ENCODE data around the gene ZBTB44. TPM values are rescaled to one million over a fixed set of nuclear protein-coding genes. Genes with fewer than 3 reads are reported as not detected.
"Not testable (repeated sequence)": the region's sequence is repeated elsewhere in the genome, so short reads cannot be mapped to it uniquely, and the experiment has no call there.

ZBTB44 gene
- total RNA-seq, 2 experiments from 2014 or later, result 35.0 to 39.8 TPM

DNA sequence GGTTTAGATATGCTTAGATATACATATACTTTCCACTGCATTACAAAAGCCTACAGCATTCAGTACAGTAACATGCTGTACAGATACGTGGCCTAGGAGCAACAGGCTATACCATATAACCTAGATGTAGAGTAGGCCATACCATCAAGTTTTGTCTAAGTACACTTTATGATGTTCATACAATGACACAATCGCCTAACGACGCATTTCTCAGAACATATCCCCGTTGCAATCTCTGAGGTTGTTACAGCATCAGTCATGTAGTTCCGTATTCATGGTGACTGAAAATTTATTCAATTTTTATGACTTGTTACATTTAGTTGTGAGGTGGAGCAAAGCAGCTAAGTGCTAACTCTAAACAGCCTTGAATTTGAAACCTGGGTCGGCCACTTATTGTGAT lies 6.7 kb downstream of the ZBTB44 start:
- H3K9me3 Mint-ChIP-seq, result peaks cover 4% of the 10 kb centered on the region
- no peak overlapping the region for H3K27ac Mint-ChIP-seq
- H3K27me3 Mint-ChIP-seq (ENCODE audit: low read depth), result no peaks in the 10 kb centered on the region
- peaks cover 36% of the 10 kb centered on the region for H3K4me1 Mint-ChIP-seq (ENCODE audit: low read depth)
- H3K36me3 Mint-ChIP-seq (ENCODE audit: low read depth), result peaks cover 23% of the 10 kb centered on the region
- intact Hi-C loops (cut with micrococcal nuclease), result no loop called here
- no peak for DNase-seq
- H3K4me3 Mint-ChIP-seq, result no peak overlapping the region
- CTCF ChIA-PET, result no interaction called here

GRCh38 chr11:130304651-130305050 lies 10.1 kb downstream of the ZBTB44 start:
- peaks cover 5% of the 10 kb centered on the region for H3K9me3 Mint-ChIP-seq
- intact Hi-C loops (cut with micrococcal nuclease), result no loop called here
- peaks cover 46% of the 10 kb centered on the region for H3K36me3 Mint-ChIP-seq (ENCODE audit: low read depth)
- H3K27me3 Mint-ChIP-seq (ENCODE audit: low read depth), result no peaks in the 10 kb centered on the region
- H3K4me3 Mint-ChIP-seq, result no peak overlapping the region
- peaks cover 46% of the 10 kb centered on the region for H3K4me1 Mint-ChIP-seq (ENCODE audit: low read depth)
- DNase-seq, result no peak
- H3K27ac Mint-ChIP-seq, result no peak overlapping the region
- CTCF ChIA-PET, result interaction anchor here (0.9 to 1.4 kb wide), 3 partner anchors 10 to 92 kb away, joined by 3 to 7 read pairs (median 3); no protein-coding TSS in a partner anchor

GRCh38 chr11:130301002-130301401 lies 13.7 kb downstream of the ZBTB44 start:
- H3K27ac Mint-ChIP-seq, result no peak overlapping the region
- H3K27me3 Mint-ChIP-seq (ENCODE audit: low read depth), result no peaks in the 10 kb centered on the region
- CTCF ChIA-PET, result interaction anchor here (0.6 to 1.4 kb wide), 3 partner anchors 15 to 1524 kb away, joined by 3 to 4 read pairs (median 3); no protein-coding TSS in a partner anchor
- no peak for DNase-seq
- intact Hi-C loops (cut with micrococcal nuclease), result no loop called here
- peaks cover 25% of the 10 kb centered on the region for H3K36me3 Mint-ChIP-seq (ENCODE audit: low read depth)
- H3K9me3 Mint-ChIP-seq, result peaks cover 5% of the 10 kb centered on the region
- H3K4me3 Mint-ChIP-seq, result no peak overlapping the region
- H3K4me1 Mint-ChIP-seq (ENCODE audit: low read depth), result peaks cover 45% of the 10 kb centered on the region

DNA sequence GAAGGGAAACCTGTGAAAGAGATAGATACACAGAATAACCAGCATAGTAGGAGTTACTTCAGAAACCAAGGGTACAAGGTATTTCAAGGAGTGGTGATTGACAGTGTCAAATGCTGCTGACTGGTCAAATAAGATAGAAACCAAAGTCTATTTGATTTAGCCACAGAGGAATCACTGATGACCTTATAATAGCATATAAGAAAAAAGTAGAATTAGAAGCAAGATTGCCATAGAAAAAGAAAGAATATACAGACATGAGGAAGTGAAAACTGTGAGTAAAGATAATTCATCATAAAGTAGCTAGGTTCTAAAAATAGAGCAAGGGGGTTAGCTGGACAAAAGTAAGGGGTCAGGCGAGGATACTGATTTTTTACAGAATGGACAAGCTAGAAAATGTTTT lies 14.2 kb downstream of the ZBTB44 start:
- intact Hi-C loops (cut with micrococcal nuclease), result no loop called here
- peaks cover 45% of the 10 kb centered on the region for H3K4me1 Mint-ChIP-seq (ENCODE audit: low read depth)
- no peak for DNase-seq
- CTCF ChIA-PET, result interaction anchor here (0.6 to 1.4 kb wide), 3 partner anchors 16 to 1524 kb away, joined by 3 to 4 read pairs (median 3); no protein-coding TSS in a partner anchor
- peaks cover 25% of the 10 kb centered on the region for H3K36me3 Mint-ChIP-seq (ENCODE audit: low read depth)
- H3K27ac Mint-ChIP-seq, result no peak overlapping the region
- H3K9me3 Mint-ChIP-seq, result peaks cover 5% of the 10 kb centered on the region
- no peaks in the 10 kb centered on the region for H3K27me3 Mint-ChIP-seq (ENCODE audit: low read depth)
- H3K4me3 Mint-ChIP-seq, result no peak overlapping the region

DNA sequence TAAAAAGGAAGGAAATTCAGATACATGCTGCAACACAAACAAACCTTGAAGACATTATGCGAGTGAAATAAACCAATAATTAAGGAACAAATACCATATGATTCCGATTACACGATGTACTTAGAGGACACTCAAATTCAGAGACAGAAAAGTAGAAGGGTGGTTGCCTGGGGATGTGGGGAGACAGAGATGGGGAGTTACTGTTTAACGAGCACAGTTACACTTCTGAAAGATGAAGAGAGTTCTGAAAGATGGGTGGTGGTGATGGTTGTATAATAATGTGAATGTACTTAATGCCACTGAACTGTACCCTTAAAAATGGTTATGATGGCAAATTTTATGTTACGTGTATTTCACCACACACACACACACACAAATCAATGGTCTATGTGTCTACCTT lies 14.7 kb downstream of the ZBTB44 start:
- Mint-ChIP-seq H3K36me3 (ENCODE audit: low read depth) (peaks cover 23% of the 10 kb centered on the region), H3K9me3 (peaks cover 1% of the 10 kb centered on the region), H3K4me1 (ENCODE audit: low read depth) (peaks cover 44% of the 10 kb centered on the region), H3K4me3 (no peak overlapping the region), H3K27me3 (ENCODE audit: low read depth) (no peaks in the 10 kb centered on the region), H3K27ac (no peak overlapping the region)
- intact Hi-C loops (cut with micrococcal nuclease), result no loop called here
- DNase-seq, result no peak
- CTCF ChIA-PET, result interaction anchor here (1.4 kb wide), 1 partner anchor 87 kb away, joined by 4 read pairs; no protein-coding TSS in a partner anchor

- no peak for DNase-seq
- Mint-ChIP-seq H3K9me3 (no peaks in the 10 kb centered on the region), H3K27me3 (ENCODE audit: low read depth) (no peaks in the 10 kb centered on the region), H3K36me3 (ENCODE audit: low read depth) (peaks cover 12% of the 10 kb centered on the region), H3K27ac (no peak overlapping the region), H3K4me1 (ENCODE audit: low read depth) (peaks cover 24% of the 10 kb centered on the region), H3K4me3 (no peak overlapping the region)
- CTCF ChIA-PET, result interaction anchor here (0.7 to 1.4 kb wide), 2 partner anchors 8 to 128 kb away, joined by 3 to 7 read pairs; no protein-coding TSS in a partner anchor
- intact Hi-C loops (cut with micrococcal nuclease), result no loop called here
Measured at GRCh38 chr11:130295657-130296056, 19.1 kb downstream of the ZBTB44 start.

- peaks cover 35% of the 10 kb centered on the region for H3K36me3 Mint-ChIP-seq (ENCODE audit: low read depth)
- intact Hi-C loops (cut with micrococcal nuclease), result no loop called here
- CTCF ChIA-PET, result no interaction called here
Measured at GRCh38 chr11:130282111-130282510, 32.6 kb downstream of the ZBTB44 start.

DNA sequence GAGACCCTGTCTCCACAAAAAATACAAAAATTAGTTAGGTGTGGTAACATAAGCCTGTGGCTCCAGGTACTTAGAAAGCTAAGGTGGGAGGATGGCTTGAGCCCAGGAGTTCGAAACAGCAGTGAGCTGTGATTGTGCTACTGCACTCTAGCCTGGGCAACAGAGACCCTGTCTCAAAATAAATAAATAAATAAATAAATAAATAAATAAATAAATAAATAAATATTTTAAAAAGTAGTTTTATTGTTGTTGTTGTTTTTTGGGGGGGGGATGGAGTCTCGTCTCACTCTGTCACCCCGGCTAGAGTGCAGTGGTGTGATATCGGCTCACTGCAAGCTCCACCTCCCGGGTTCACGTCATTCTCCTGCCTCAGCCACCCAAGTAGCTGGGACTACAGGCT lies 33.4 kb downstream of the ZBTB44 start:
- H3K4me1 Mint-ChIP-seq (ENCODE audit: low read depth); CTCF ChIA-PET; H3K4me3 Mint-ChIP-seq; intact Hi-C loops (cut with micrococcal nuclease); H3K27me3 Mint-ChIP-seq (ENCODE audit: low read depth); H3K27ac Mint-ChIP-seq; DNase-seq: not testable (repeated sequence)
- peaks cover 32% of the 10 kb centered on the region for H3K36me3 Mint-ChIP-seq (ENCODE audit: low read depth)
- H3K9me3 Mint-ChIP-seq, result peaks cover 17% of the 10 kb centered on the region

More at GRCh38 chr11:130282111-130282510, 32.6 kb downstream of the ZBTB44 start:
- Mint-ChIP-seq H3K4me3 (no peak overlapping the region), H3K27ac (no peak overlapping the region), H3K9me3 (peaks cover 17% of the 10 kb centered on the region), H3K27me3 (ENCODE audit: low read depth) (no peaks in the 10 kb centered on the region), H3K4me1 (ENCODE audit: low read depth) (peaks cover 13% of the 10 kb centered on the region)
- DNase-seq, result no peak

GRCh38 chr11:130279989-130280388 lies 34.7 kb downstream of the ZBTB44 start:
- DNase-seq, result no peak
- peaks cover 10% of the 10 kb centered on the region for H3K4me1 Mint-ChIP-seq (ENCODE audit: low read depth)
- peaks cover 30% of the 10 kb centered on the region for H3K36me3 Mint-ChIP-seq (ENCODE audit: low read depth)
- H3K27me3 Mint-ChIP-seq (ENCODE audit: low read depth), result no peaks in the 10 kb centered on the region
- no peak overlapping the region for H3K4me3 Mint-ChIP-seq
- CTCF ChIA-PET, result no interaction called here
- no peak overlapping the region for H3K27ac Mint-ChIP-seq
- H3K9me3 Mint-ChIP-seq, result peaks cover 17% of the 10 kb centered on the region
- intact Hi-C loops (cut with micrococcal nuclease), result no loop called here

GRCh38 chr11:130278745-130279144 lies 36.0 kb downstream of the ZBTB44 start:
- Mint-ChIP-seq H3K27me3 (ENCODE audit: low read depth) (no peaks in the 10 kb centered on the region), H3K9me3 (peaks cover 17% of the 10 kb centered on the region), H3K27ac (no peak overlapping the region), H3K36me3 (ENCODE audit: low read depth) (peaks cover 30% of the 10 kb centered on the region), H3K4me3 (no peak overlapping the region), H3K4me1 (ENCODE audit: low read depth) (peaks cover 10% of the 10 kb centered on the region)
- CTCF ChIA-PET, result interaction anchor here (0.6 kb wide), 1 partner anchor 1282 kb away, joined by 3 read pairs; no protein-coding TSS in a partner anchor
- no peak for DNase-seq
- intact Hi-C loops (cut with micrococcal nuclease), result no loop called here

DNA sequence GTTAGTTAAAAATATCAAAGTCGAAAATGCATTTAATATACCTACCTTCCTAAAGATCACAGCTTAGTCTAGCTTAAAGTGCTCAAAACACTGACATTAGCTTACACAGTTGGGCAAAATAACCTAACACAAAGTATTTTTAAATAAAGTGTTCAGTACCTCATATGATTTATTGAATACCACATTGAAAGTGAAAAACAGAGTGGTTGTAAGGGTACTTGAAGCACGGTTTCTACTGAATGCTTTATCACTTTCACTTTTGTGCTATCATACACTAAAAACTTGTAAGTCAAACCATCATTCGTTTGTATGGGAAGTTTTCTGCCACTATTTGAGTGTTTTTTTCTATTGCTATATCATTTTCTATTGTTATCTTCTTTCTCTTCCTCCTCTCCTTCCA lies 36.6 kb downstream of the ZBTB44 start:
- intact Hi-C loops (cut with micrococcal nuclease), result no loop called here
- no peak overlapping the region for H3K27ac Mint-ChIP-seq
- H3K4me1 Mint-ChIP-seq (ENCODE audit: low read depth), result peaks cover 10% of the 10 kb centered on the region
- peaks cover 30% of the 10 kb centered on the region for H3K36me3 Mint-ChIP-seq (ENCODE audit: low read depth)
- no peaks in the 10 kb centered on the region for H3K27me3 Mint-ChIP-seq (ENCODE audit: low read depth)
- CTCF ChIA-PET, result interaction anchor here (0.7 kb wide), 1 partner anchor 12 kb away, joined by 3 read pairs; no protein-coding TSS in a partner anchor
- H3K4me3 Mint-ChIP-seq, result no peak overlapping the region
- H3K9me3 Mint-ChIP-seq, result peaks cover 17% of the 10 kb centered on the region
- DNase-seq, result no peak

DNA sequence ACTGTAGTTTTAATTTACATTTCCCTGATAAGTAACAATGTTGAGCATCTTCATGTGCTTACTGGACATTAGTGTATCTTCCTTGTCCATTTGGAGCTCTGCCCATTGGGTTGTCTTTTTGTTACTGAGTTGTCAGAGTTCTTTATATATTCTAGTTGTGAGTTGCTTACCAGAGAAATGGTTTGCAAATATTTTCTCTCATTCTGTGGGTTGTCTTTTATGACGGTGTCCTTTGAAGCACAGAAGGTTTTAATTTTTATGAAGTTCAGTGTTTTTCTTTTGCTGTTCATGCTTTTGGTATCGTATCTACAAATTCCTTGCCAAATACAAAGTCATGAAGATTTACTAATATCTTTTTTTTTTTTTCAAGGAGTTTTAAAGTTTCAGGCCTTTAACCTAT lies 42.4 kb downstream of the ZBTB44 start:
- peaks cover 1% of the 10 kb centered on the region for H3K9me3 Mint-ChIP-seq
- H3K36me3 Mint-ChIP-seq (ENCODE audit: low read depth), result peaks cover 10% of the 10 kb centered on the region
- no peak for DNase-seq
- CTCF ChIA-PET, result no interaction called here
- H3K4me3 Mint-ChIP-seq, result no peak overlapping the region
- H3K4me1 Mint-ChIP-seq (ENCODE audit: low read depth), result peaks cover 2% of the 10 kb centered on the region
- no peak overlapping the region for H3K27ac Mint-ChIP-seq
- intact Hi-C loops (cut with micrococcal nuclease), result no loop called here
- H3K27me3 Mint-ChIP-seq (ENCODE audit: low read depth), result no peaks in the 10 kb centered on the region

- Mint-ChIP-seq H3K4me3 (no peak overlapping the region), H3K27ac (no peak overlapping the region), H3K27me3 (ENCODE audit: low read depth) (no peaks in the 10 kb centered on the region), H3K36me3 (ENCODE audit: low read depth) (peaks cover 20% of the 10 kb centered on the region), H3K9me3 (no peaks in the 10 kb centered on the region), H3K4me1 (ENCODE audit: low read depth) (peaks cover 12% of the 10 kb centered on the region)
- CTCF ChIA-PET, result no interaction called here
- intact Hi-C loops (cut with micrococcal nuclease), result no loop called here
- no peak for DNase-seq
Measured at GRCh38 chr11:130269326-130269943, 45.3 kb downstream of the ZBTB44 start.

Data from activated naive CD4-positive, alpha-beta T cell treated with anti-CD3 and anti-CD28 coated beads for 36 hours (primary cell).